ENCODE results near the gene FCN3. TPM values are rescaled to one million over a fixed set of nuclear protein-coding genes. Genes with fewer than 3 reads are reported as not detected.
A peak's percentile ranks its signal among the peaks of the same experiment; 100 is the strongest.

Gene FCN3
- total RNA-seq, 4 donors from 2014 or later = 2.3 to 7.1 (median 3.7) TPM

- H3K27ac ChIP-seq = no peak overlapping the region
- H3K9me3 ChIP-seq = no peaks in the 10 kb centered on the region
- H3K36me3 ChIP-seq = peaks cover 43% of the 10 kb centered on the region
- 79% methylated on average over 5 of the region's 5 CpGs for WGBS
- no peak for TF ChIP-seq CTCF (IDR thresholded peaks at IDR 0.05)
- TF ChIP-seq POLR2A (IDR thresholded peaks at IDR 0.05) = no peak
- TF ChIP-seq EP300 (IDR thresholded peaks at IDR 0.05) = no peak
- no peak for TF ChIP-seq POLR2AphosphoS5 (IDR thresholded peaks at IDR 0.05)
- H3K4me3 ChIP-seq = no peak overlapping the region
- no peak for DNase-seq (ENCODE audit: low spot score in 2 of 2)
- H3K27me3 ChIP-seq = no peaks in the 10 kb centered on the region
- H3K4me1 ChIP-seq = peaks cover 43% of the 10 kb centered on the region
These were observed 46.7 kb downstream of the FCN3 start for GRCh38 chr1:27327964-27328363.

GRCh38 chr1:27325286-27325685 lies 49.3 kb downstream of the FCN3 start:
- H3K9me3 ChIP-seq = no peaks in the 10 kb centered on the region
- peaks cover 20% of the 10 kb centered on the region for H3K36me3 ChIP-seq
- DNase-seq (ENCODE audit: low spot score in 2 of 2) = no peak
- TF ChIP-seq POLR2AphosphoS5 (IDR thresholded peaks at IDR 0.05) (no peak), EP300 (IDR thresholded peaks at IDR 0.05) (no peak), POLR2A (IDR thresholded peaks at IDR 0.05) (no peak), CTCF (IDR thresholded peaks at IDR 0.05) (no peak)
- no peak overlapping the region for H3K27ac ChIP-seq
- H3K4me1 ChIP-seq = peaks cover 44% of the 10 kb centered on the region
- no peaks in the 10 kb centered on the region for H3K27me3 ChIP-seq
- 92% methylated on average over 15 of the region's 15 CpGs for WGBS
- H3K4me3 ChIP-seq = no peak overlapping the region

- peak overlapping the region; percentile 82 for H3K4me3 ChIP-seq
- 11% methylated on average over 10 of the region's 10 CpGs for WGBS
These were observed 51.9 kb downstream of the FCN3 start for GRCh38 chr1:27322569-27323240.

GRCh38 chr1:27321813-27322568 lies 52.6 kb downstream of the FCN3 start, which contains the start of gene TMEM222:
TMEM222 (plus strand) TSS chr1:27322163; CDS start chr1:27322198, 35 bp downstream.
- Histone ChIP-seq H3K27me3 (no peaks in the 10 kb centered on the region), H3K4me1 (peaks cover 36% of the 10 kb centered on the region), H3K4me3 (peak within 1 kb of the TSS; percentile 82), H3K9me3 (no peaks in the 10 kb centered on the region), H3K36me3 (peaks cover 15% of the 10 kb centered on the region), H3K27ac (peak within 1 kb of the TSS; percentile 95)
- 0% methylated on average over 11 of the region's 67 CpGs for WGBS
- TF ChIP-seq CTCF (IDR thresholded peaks at IDR 0.05) (peak in 1 of 2 donors; percentile 26), POLR2AphosphoS5 (IDR thresholded peaks at IDR 0.05) (peak; percentile 27 to 98 (median 87)), POLR2A (IDR thresholded peaks at IDR 0.05) (peak in 1 of 2 donors; percentile 74), EP300 (IDR thresholded peaks at IDR 0.05) (no peak)
- DNase-seq (ENCODE audit: low spot score in 2 of 2) = peak; percentile 99

More at GRCh38 chr1:27322569-27323240, 51.9 kb downstream of the FCN3 start:
- H3K4me1 ChIP-seq = peaks cover 44% of the 10 kb centered on the region
- no peaks in the 10 kb centered on the region for H3K9me3 ChIP-seq
- peaks cover 15% of the 10 kb centered on the region for H3K36me3 ChIP-seq
- H3K27me3 ChIP-seq = no peaks in the 10 kb centered on the region
- DNase-seq (ENCODE audit: low spot score in 2 of 2) = no peak
- TF ChIP-seq POLR2A (IDR thresholded peaks at IDR 0.05) (no peak), EP300 (IDR thresholded peaks at IDR 0.05) (no peak), CTCF (IDR thresholded peaks at IDR 0.05) (no peak), POLR2AphosphoS5 (IDR thresholded peaks at IDR 0.05) (no peak)
- H3K27ac ChIP-seq = peak overlapping the region; percentile 95

Other genes with a start within 250 kb of the FCN3 start
- gene SLC9A1, start 219.7 kb downstream of the FCN3 start, total RNA-seq = 10 to 100 TPM; 18.1 to 28.1 (median 25.2) TPM
- gene WDTC1, start 140.2 kb downstream of the FCN3 start, total RNA-seq = 10 to 100 TPM; 59.6 to 69.7 (median 64.5) TPM
- 10 to 100 TPM; 19.7 to 31.8 (median 21.2) TPM for gene TMEM222, start 52.7 kb downstream of the FCN3 start, total RNA-seq
- gene SYTL1, start 32.8 kb downstream of the FCN3 start, total RNA-seq = 100 to 1,000 TPM; 142 to 176 (median 168) TPM
- 100 to 1,000 TPM in 3 of 4 donors, 10 to 100 TPM in 1; 85.4 to 147 (median 137) TPM for gene MAP3K6, start 7.9 kb downstream of the FCN3 start, total RNA-seq
- gene CD164L2, start 8.5 kb upstream of the FCN3 start, total RNA-seq = 10 to 100 TPM in 2 of 4 donors, 1 to 10 TPM in 2; 5.9 to 14.3 (median 10.3) TPM
- under 1 TPM in 2 of 4 donors, not detected in 2; 0.36 to 0.81 TPM for gene GPR3, start 17.8 kb upstream of the FCN3 start, total RNA-seq
- 10 to 100 TPM; 69.0 to 96.0 (median 90.4) TPM for gene WASF2, start 115.3 kb upstream of the FCN3 start, total RNA-seq
- gene AHDC1, start 229.3 kb upstream of the FCN3 start, total RNA-seq = 100 to 1,000 TPM in 1 of 4 donors, 10 to 100 TPM in 3; 46.7 to 103 (median 60.1) TPM

Data from suprapubic skin (tissue), 4 donors.